GM18507 (cell line): ENCODE results near the gene COLGALT1.

Source experiments
- DNase-seq: peaks from one replicate; pipeline ENCODE4 v3.0.0; 2011; ENCODE audit warnings: low read depth; ENCODE audit not compliant: insufficient read length; ENCODE audit errors: extremely low spot score
- FAIRE-seq: peaks from 2 replicates; lab custom pipeline; 2011; peaks lifted over from hg19 to GRCh38; lab: Jason Lieb, UNC

COLGALT1 gene

GRCh38 chr19:17615889-17616685 lies 60.6 kb downstream of the COLGALT1 start:
- FAIRE-seq: no peak
- DNase-seq: no peak

- FAIRE-seq (no peak), DNase-seq (no peak)
These were observed 61.2 kb downstream of the COLGALT1 start for GRCh38 chr19:17616686-17616960.

- no peak for DNase-seq
These were observed 61.7 kb downstream of the COLGALT1 start for GRCh38 chr19:17616961-17617806.

DNA sequence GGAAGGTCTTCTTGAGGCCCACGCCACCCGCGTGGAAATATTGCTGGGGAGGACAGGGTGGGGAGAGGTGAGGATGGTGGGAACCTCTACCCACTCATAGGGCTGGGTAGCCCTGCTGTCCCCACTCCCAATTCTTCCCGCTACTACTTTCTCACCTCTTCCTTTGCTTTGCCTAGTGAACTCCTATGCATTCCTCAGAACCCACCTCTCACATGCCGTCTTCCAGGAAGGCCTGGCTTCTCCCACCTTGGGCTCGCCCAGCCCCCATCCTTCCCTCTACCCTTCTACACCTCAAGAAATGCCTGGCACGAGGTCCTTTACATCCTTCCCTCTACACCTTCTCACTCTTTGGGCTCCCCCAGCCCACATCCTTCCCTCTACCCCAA lies 62.4 kb downstream of the COLGALT1 start:
- FAIRE-seq (no peak), DNase-seq (no peak)

More at GRCh38 chr19:17616961-17617806, 61.7 kb downstream of the COLGALT1 start:
- no peak for FAIRE-seq

DNA sequence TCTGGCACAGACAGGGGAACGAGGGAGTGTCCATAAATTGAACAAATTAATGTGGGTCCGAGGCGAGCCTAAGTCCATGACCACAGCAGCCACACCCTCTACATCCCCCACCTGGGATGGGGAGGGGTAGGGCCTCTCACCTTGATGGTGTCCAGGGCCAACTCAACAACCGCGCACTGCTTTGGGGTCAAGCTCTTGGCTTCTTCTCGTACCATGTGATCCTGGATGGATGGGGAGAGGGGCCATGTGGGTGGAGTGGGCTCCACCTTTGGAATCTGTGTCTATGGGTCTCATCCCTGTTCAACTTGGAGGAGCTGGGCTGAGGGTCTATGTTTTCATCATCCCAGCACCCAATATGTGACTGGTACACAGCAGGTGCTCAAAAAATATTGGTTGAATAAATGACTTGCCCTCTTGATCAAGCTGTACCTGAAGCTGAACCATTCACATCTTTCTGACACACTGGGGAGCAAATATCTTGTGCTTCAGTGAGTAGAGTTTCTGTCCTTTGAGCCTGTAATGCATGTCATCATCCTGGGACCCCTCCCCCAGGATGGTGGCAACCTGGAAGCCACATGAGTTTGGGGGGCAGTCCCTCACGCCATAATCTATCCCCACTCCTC lies 62.9 kb downstream of the COLGALT1 start:
- FAIRE-seq (no peak), DNase-seq (no peak)

DNA sequence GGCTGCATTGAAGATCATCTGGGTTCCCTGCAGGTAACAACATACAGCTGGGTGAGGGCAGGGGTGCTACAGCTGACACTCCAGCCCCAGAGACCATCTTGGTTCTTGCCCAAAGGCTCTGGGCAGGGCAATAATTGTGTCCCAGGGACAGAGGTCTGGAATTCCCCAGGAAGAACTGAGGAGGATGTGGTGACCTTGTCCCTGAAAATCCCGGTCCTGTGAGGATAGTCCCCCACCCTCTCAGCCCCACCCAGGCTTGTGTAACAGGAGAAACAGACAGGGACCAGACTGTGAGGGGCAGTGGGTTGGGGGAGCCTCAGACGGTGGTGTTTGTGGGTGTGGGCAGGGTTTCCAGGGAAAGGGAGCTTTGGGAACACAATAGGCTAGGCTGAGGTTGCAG lies 63.5 kb downstream of the COLGALT1 start:
- no peak for FAIRE-seq
- DNase-seq: no peak

GRCh38 chr19:17620696-17621095 lies 65.2 kb downstream of the COLGALT1 start:
- DNase-seq: no peak
- FAIRE-seq: no peak

DNA sequence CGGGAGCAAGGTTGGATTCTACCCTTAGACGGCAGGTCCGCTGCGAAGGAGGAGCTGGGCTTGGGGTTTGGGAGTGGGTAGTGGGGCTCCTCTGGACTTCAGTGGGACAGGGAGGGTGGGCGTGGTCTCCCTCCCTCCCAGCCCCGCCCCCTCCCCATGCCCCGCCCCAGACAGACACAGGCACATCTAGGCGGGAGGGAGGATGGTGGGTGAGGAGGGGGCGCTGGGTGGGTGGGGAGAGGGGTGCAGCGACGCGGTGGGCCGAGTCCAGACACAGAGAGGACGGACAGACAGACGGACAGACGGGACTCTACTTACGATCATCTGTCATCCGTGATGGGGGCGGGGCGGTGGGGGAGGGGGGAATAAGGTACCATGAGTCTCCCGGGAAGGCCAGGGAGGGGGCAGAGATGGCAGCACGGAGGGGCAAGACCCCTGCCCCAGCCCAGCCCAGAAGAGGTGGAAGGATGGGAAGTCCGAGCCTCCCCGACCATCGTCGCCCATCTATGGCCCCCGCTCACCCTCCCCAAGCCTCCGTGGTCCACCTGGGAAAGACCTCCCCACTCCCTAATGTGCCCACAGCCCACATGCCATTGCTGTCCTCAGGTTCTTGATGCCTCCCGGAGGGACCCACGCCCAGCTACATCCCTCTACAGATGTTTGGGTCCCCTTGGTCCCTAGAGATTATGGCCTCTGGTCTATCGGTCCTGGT lies 67.9 kb downstream of the COLGALT1 start:
- DNase-seq (no peak), FAIRE-seq (no peak)

- FAIRE-seq: no peak
- DNase-seq: no peak
These were observed 69.0 kb downstream of the COLGALT1 start for GRCh38 chr19:17624314-17624991.

DNA sequence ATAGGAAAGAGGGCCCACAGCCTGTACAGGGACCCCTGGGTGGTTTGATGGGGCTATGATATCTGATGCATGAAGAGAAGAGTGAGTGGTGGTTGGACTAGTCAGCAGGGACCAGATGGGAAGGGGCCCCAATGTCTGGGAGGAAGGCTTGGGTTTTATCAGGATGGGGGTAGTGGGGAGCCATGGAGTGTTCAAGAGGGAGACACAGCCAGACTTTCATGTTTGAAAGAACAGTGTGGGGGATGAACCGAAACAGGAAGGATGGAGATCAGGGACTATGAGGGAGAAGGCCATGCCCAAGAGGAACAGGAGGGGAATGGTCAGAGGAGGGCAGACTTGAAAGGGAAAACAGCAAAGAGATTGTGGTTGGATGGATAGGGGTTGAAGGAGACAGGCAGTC lies 69.6 kb downstream of the COLGALT1 start:
- no peak for DNase-seq
- no peak for FAIRE-seq

DNA sequence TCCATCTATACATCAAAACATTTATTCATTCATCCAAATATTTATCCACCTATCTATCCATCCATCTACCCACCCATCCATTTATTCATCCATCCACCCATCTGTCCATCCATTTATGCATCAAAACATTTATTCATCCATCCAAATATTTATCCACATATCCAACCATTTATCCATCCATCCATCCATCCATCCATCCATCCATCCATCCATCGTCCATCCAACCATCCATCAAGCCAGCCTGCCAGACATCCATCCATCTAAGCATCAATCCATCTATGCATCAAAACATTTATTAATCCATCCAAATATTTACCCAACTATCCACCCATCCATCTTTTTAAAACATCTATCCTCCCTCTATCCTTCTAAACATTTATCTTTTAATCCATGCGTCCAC lies 70.5 kb downstream of the COLGALT1 start:
- FAIRE-seq: no peak
- no peak for DNase-seq

- FAIRE-seq (no peak), DNase-seq (no peak)
These were observed 71.1 kb downstream of the COLGALT1 start for GRCh38 chr19:17626456-17627015.

DNA sequence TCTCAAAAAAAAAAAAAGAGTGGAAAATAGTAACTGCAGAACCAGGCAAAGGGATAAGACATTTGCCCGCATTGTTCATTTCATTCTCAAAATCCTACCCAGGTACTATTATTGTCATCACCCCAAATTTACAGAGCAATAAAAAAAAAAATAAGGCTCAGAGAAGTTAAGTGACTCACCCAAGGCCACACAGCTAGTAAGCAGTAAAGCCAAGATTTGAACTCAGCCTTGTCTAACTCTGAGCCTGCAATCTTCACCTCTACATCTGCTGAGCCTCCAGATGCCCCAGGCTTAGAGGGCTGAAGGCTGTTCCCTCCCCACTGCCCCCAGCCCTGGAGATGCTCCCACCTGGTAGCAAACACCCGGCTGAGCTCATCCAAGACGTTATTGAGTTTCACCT lies 71.7 kb downstream of the COLGALT1 start:
- no peak for FAIRE-seq
- no peak for DNase-seq

- FAIRE-seq (no peak), DNase-seq (no peak)
These were observed 72.5 kb downstream of the COLGALT1 start for GRCh38 chr19:17627921-17628320.

- FAIRE-seq: no peak
These were observed 74.3 kb downstream of the COLGALT1 start for GRCh38 chr19:17629760-17630159.

GRCh38 chr19:17632577-17632976 lies 77.1 kb downstream of the COLGALT1 start:
- no peak for FAIRE-seq
- no peak for DNase-seq

More at GRCh38 chr19:17629760-17630159, 74.3 kb downstream of the COLGALT1 start:
- DNase-seq: no peak
